SK-N-SH (cell line): ENCODE results near the gene SLC33A1. TPM values are rescaled to one million over a fixed set of nuclear protein-coding genes. Genes with fewer than 3 reads are reported as not detected.

Experiments
- CTCF ChIA-PET: fragments of 300-600, 350-600 bp; formaldehyde crosslinking; extraction: SDS; loops from one replicate; lab custom pipeline; 2021; lab: Yijun Ruan, JAX
- POLR2A ChIA-PET: fragments of 350-600 bp; sonication (Branson Sonifier 250); formaldehyde crosslinking; extraction: SDS; loops from one replicate; lab custom pipeline; 2020; ENCODE audit warnings: antibody characterized with exemption, inconsistent platforms; lab: Yijun Ruan, JAX
- DNase-seq: peaks from one replicate; pipeline ENCODE4 v3.0.0; 2012
- H2AFZ ChIP-seq: fragments of 200-600 bp; sonication (generic); 2 replicates; pipeline ENCODE4 v1.8.1; 2016; ENCODE audit warnings: antibody characterized with exemption, mild to moderate bottlenecking, low read depth
- H3F3A ChIP-seq: fragments of 200-600 bp; sonication (generic); replicated peaks from 2 replicates; pipeline ENCODE3; 2016; ENCODE audit warnings: antibody characterized with exemption, mild to moderate bottlenecking; ENCODE audit not compliant: insufficient read depth
- H3K27ac ChIP-seq, 2 experiments: fragments of 200-500 bp in 1 of 2; fragments of 200-600 bp in 1 of 2; sonication (Bioruptor generic) in 1 of 2; sonication (generic), shearing (Covaris generic) in 1 of 2; 2 replicates each; pipeline versions ENCODE4 v1.5.1 to v1.6.1; 2014 to 2016; ENCODE audit warnings: low read depth in 2 of 2, inconsistent platforms in 1 of 2, low read length in 1 of 2, mild to moderate bottlenecking in 1 of 2, mixed read lengths in 1 of 2
- H3K27me3 ChIP-seq: fragments of 200-600 bp; sonication (generic), shearing (Covaris generic); 2 replicates; pipeline ENCODE4 v1.6.1; 2016; ENCODE audit warnings: mixed run types; ENCODE audit not compliant: insufficient read depth
- H3K36me3 ChIP-seq, 2 experiments: fragments of 200-500 bp in 1 of 2; fragments of 200-600 bp in 1 of 2; sonication (Bioruptor generic) in 1 of 2; sonication (generic) in 1 of 2; replicated peaks in 1 of 2; 2 replicates each; pipeline versions ENCODE3 to v1.5.1; 2014 to 2016; ENCODE audit warnings: low read length in 1 of 2, mild to moderate bottlenecking in 1 of 2; ENCODE audit not compliant: insufficient read depth in 2 of 2, control insufficient read depth in 1 of 2
- H3K4me1 ChIP-seq, 2 experiments: fragments of 200-500 bp in 1 of 2; fragments of 200-600 bp in 1 of 2; sonication (Bioruptor generic) in 1 of 2; sonication (generic), shearing (Covaris generic) in 1 of 2; 2 replicates each; pipeline versions ENCODE4 v1.5.1 to v1.6.1; 2014 to 2016; ENCODE audit warnings: low read depth in 1 of 2, low read length in 1 of 2, mixed run types in 1 of 2; ENCODE audit not compliant: insufficient read depth in 2 of 2, control insufficient read depth in 1 of 2
- H3K4me2 ChIP-seq: fragments of 200-600 bp; sonication (generic), shearing (Covaris generic); 2 replicates; pipeline ENCODE4 v1.6.1; 2017; ENCODE audit warnings: mixed run types
- H3K4me3 ChIP-seq, 2 experiments: fragments of 200-500 bp in 1 of 2; fragments of 200-600 bp in 1 of 2; sonication (Bioruptor generic) in 1 of 2; sonication (generic), shearing (Covaris generic) in 1 of 2; 2 replicates each; pipeline versions ENCODE4 v1.5.1 to v1.8.1; 2014 to 2016; ENCODE audit warnings: low read depth in 2 of 2, inconsistent platforms in 1 of 2, low read length in 1 of 2, mild to moderate bottlenecking in 1 of 2, mixed read lengths in 1 of 2, moderate library complexity in 1 of 2
- H3K79me2 ChIP-seq: fragments of 200-600 bp; sonication (generic); 2 replicates; pipeline ENCODE4 v1.8.1; 2017; ENCODE audit warnings: mild to moderate bottlenecking; ENCODE audit not compliant: insufficient read depth
- H3K9ac ChIP-seq: fragments of 200-600 bp; sonication (generic); 2 replicates; pipeline ENCODE4 v1.6.1; 2017; ENCODE audit warnings: mixed run types
- H3K9me2 ChIP-seq: fragments of 200-600 bp; sonication (generic); 2 replicates; pipeline ENCODE4 v1.6.1; 2017; ENCODE audit warnings: mixed run types
- H3K9me3 ChIP-seq: fragments of 200-600 bp; sonication (generic); 2 replicates; pipeline ENCODE4 v1.6.1; 2017; ENCODE audit warnings: mixed run types, mild to moderate bottlenecking, moderate library complexity
- H4K20me1 ChIP-seq: fragments of 200-600 bp; sonication (generic); 2 replicates; pipeline ENCODE4 v1.6.1; 2017; ENCODE audit warnings: mild to moderate bottlenecking, mixed run types; ENCODE audit not compliant: insufficient read depth
- EZH2phosphoT487 ChIP-seq: fragments of 200-600 bp; sonication (generic); IDR thresholded peaks from 2 replicates; pipeline ENCODE4 v1.6.1; 2017; ENCODE audit warnings: low read depth, mixed run types, mild to moderate bottlenecking, antibody characterized with exemption, moderate library complexity, borderline replicate concordance
- FOXJ3 ChIP-seq: sonication (generic); formaldehyde crosslinking; IDR thresholded peaks from 2 replicates; pipeline ENCODE4 v1.5.1; 2020; ENCODE audit warnings: mild to moderate bottlenecking, missing genetic modification reagents
- GABPA ChIP-seq: IDR thresholded peaks from 2 replicates; pipeline ENCODE4 v1.4.0; 2012; ENCODE audit warnings: low read depth, mild to moderate bottlenecking
- GATA2 ChIP-seq: sonication (generic); formaldehyde crosslinking; IDR thresholded peaks from 2 replicates; pipeline ENCODE4 v1.5.0; 2020; ENCODE audit warnings: mild to moderate bottlenecking, missing genetic modification reagents
- SMC3 ChIP-seq: IDR thresholded peaks from 2 replicates; pipeline ENCODE4 v1.6.1; 2012; ENCODE audit warnings: low read depth, low read length, improper control_type of control experiment
- TAF1 ChIP-seq: IDR thresholded peaks from 2 replicates; pipeline ENCODE4 v1.6.1; 2012; ENCODE audit warnings: low read depth, mild to moderate bottlenecking, low read length, moderate library complexity, borderline replicate concordance
- polyA plus RNA-seq, 3 experiments: library from polyadenylated mRNA; depleted of rRNA; stranded (reverse); fragments of >200 nt; gene quantifications; 2 replicates each; pipeline ENCODE4 v1.2.3, GENCODE V29; 2012
- TF ChIP-seq, protein P1 (sequence below): fragments of 200-600 bp; sonication (generic); IDR thresholded peaks from 2 replicates; pipeline ENCODE4 v1.6.1; 2017; ENCODE audit warnings: antibody characterized with exemption, mild to moderate bottlenecking, moderate library complexity
- TF ChIP-seq, protein P2 (sequence below): IDR thresholded peaks from 2 replicates; pipeline ENCODE4 v1.4.0; 2012; ENCODE audit warnings: low read depth, borderline replicate concordance
- TF ChIP-seq, protein P3 (sequence below): IDR thresholded peaks from 2 replicates; pipeline ENCODE4 v1.6.1; 2012; ENCODE audit warnings: mild to moderate bottlenecking, low read depth, low read length, moderate library complexity

SLC33A1 gene
- polyA plus RNA-seq, 1 of the 3 experiments (the other 2 are of a cell fraction) = 10.3 TPM

DNA sequence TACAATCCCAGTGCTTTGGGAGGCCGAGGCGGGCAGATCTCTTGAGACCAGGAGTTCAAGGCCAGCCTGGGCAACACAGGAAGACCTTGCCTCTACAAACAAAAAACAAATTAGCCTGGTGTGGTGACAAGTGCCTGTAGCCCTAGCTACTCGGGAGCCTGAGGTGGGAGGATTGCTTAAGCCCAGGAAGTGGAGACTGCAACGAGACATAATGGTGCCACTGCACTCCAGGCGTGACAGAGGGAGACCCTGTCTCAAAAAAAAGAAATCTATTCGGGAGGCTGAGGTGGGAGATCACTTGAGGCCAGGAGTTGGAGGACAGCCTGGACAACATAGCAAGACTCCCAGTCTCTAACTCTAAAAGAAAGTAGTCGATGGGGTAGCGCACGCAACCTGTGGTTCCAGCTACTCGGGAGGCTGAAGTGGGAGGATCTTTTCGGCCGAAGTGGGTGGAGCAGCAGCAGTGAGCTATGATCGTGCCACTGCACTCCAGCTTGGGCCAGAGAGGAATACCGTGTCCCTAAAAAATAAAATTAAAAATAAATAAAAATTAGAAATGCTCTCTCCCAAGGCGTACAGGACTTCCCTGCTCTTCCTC lies 48.9 kb downstream of the SLC33A1 start (continued):
- TF ChIP-seq, protein P1, sequence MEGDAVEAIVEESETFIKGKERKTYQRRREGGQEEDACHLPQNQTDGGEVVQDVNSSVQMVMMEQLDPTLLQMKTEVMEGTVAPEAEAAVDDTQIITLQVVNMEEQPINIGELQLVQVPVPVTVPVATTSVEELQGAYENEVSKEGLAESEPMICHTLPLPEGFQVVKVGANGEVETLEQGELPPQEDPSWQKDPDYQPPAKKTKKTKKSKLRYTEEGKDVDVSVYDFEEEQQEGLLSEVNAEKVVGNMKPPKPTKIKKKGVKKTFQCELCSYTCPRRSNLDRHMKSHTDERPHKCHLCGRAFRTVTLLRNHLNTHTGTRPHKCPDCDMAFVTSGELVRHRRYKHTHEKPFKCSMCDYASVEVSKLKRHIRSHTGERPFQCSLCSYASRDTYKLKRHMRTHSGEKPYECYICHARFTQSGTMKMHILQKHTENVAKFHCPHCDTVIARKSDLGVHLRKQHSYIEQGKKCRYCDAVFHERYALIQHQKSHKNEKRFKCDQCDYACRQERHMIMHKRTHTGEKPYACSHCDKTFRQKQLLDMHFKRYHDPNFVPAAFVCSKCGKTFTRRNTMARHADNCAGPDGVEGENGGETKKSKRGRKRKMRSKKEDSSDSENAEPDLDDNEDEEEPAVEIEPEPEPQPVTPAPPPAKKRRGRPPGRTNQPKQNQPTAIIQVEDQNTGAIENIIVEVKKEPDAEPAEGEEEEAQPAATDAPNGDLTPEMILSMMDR = no peak

DNA sequence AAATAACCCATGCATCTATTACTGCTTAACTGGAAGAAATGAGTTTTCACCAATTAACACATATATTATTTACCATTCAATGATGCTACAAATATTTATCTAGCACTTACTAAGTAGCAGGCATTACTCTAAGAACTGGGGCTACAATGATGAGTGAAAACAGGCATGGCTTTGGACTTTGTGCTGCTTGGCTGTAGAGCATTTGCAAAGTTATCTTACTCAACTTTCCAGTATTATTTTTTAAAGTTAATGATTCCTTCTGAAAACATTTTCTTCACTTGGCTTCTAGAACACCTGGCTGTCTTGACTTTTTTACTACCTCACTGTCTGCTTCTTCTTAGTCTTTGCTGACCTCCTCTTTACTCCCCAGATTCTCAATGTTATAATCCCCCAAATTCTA lies 49.9 kb downstream of the SLC33A1 start:
- CTCF ChIA-PET = interaction anchor here (1.7 to 3.4 kb wide), 2 partner anchors 45 to 65 kb away, joined by 8 to 49 read pairs; partner anchors contain the start of gene GMPS
- Histone ChIP-seq H3K27me3 (no peaks in the 10 kb centered on the region), H2AFZ (no peak overlapping the region), H3K4me3 (no peak overlapping the region), H3K9ac (no peak overlapping the region), H3K27ac (no peak overlapping the region), H3K4me2 (no peak overlapping the region), H3K9me3 (no peaks in the 10 kb centered on the region), H3F3A (no peaks in the 10 kb centered on the region), H3K4me1 (peaks cover 0 to 5% of the 10 kb centered on the region in 2 experiments; a peak in 1 of 4 replicates), H3K79me2 (no peaks in the 10 kb centered on the region), H3K36me3 (peaks cover 3 to 4% of the 10 kb centered on the region in 2 experiments), H3K9me2 (no peaks in the 10 kb centered on the region), H4K20me1 (no peaks in the 10 kb centered on the region)
- POLR2A ChIA-PET = no interaction called here
- TF ChIP-seq, protein P2, sequence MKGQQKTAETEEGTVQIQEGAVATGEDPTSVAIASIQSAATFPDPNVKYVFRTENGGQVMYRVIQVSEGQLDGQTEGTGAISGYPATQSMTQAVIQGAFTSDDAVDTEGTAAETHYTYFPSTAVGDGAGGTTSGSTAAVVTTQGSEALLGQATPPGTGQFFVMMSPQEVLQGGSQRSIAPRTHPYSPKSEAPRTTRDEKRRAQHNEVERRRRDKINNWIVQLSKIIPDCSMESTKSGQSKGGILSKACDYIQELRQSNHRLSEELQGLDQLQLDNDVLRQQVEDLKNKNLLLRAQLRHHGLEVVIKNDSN = no peak
- TF ChIP-seq GATA2 (CRISPR knock-in tag) = no peak
- no peak for TF ChIP-seq SMC3
- TF ChIP-seq FOXJ3 (CRISPR knock-in tag) = no peak
- TF ChIP-seq TAF1 = no peak
- TF ChIP-seq GABPA = no peak
- TF ChIP-seq, protein P3, sequence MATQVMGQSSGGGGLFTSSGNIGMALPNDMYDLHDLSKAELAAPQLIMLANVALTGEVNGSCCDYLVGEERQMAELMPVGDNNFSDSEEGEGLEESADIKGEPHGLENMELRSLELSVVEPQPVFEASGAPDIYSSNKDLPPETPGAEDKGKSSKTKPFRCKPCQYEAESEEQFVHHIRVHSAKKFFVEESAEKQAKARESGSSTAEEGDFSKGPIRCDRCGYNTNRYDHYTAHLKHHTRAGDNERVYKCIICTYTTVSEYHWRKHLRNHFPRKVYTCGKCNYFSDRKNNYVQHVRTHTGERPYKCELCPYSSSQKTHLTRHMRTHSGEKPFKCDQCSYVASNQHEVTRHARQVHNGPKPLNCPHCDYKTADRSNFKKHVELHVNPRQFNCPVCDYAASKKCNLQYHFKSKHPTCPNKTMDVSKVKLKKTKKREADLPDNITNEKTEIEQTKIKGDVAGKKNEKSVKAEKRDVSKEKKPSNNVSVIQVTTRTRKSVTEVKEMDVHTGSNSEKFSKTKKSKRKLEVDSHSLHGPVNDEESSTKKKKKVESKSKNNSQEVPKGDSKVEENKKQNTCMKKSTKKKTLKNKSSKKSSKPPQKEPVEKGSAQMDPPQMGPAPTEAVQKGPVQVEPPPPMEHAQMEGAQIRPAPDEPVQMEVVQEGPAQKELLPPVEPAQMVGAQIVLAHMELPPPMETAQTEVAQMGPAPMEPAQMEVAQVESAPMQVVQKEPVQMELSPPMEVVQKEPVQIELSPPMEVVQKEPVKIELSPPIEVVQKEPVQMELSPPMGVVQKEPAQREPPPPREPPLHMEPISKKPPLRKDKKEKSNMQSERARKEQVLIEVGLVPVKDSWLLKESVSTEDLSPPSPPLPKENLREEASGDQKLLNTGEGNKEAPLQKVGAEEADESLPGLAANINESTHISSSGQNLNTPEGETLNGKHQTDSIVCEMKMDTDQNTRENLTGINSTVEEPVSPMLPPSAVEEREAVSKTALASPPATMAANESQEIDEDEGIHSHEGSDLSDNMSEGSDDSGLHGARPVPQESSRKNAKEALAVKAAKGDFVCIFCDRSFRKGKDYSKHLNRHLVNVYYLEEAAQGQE = no peak
- TF ChIP-seq EZH2phosphoT487 = no peak
- no peak for DNase-seq
